Measurements from ENCODE around the gene TPD52L2.

Gene TPD52L2

DNA sequence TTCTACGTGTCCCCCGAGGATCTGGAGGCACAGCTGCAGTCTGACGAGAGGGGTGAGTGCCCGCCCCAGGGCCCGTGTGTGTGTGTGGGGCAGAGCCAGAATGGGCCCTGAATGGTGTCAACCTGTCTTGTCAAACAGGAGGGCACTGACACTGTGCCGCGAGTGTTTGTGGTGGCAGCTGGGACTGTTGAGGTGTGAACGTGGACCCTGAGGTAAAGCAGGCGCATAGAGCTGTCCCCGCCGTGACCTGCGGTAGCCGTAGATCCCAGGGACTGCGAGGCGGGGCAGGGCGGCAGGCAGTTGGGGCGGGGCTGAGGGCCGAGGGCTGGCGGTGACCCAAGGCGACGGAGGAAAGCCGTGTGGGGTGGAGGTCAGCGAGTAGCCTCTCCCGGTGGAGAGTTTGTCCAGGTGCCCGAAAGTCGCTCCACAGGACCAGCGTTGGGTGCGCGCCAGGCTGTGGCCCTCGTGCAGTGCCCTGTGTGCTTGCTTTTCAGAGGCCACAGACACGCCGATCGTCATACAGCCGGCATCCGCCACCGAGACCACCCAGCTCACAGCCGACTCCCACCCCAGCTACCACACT is 66.0 kb downstream of the TPD52L2 start:
- no peak for DNase-seq (ENCODE audit: extremely low read depth in 1 of 2, low read depth in 1 of 2)

DNA sequence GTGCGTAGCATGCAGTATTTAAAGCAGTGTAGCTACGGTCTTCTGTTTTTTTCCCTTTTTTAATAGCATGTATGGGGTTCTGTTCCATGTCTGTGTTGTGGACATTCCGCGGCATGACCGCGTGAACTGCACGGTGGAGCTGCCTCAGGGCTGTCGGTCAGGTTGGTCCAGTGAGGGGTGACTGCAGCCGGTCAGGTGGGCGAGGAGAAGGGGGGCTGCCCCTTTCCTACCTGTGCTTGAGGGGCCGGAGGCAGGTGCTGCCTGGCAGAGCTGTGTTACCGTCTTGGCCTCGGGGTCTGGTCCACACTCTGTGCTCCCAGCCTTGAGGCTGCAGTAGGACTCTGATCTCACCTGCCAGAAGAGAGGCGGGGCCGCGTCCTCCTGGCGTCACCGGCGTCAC is 66.7 kb downstream of the TPD52L2 start:
- no peak for DNase-seq (ENCODE audit: extremely low read depth in 1 of 2, low read depth in 1 of 2)

DNA sequence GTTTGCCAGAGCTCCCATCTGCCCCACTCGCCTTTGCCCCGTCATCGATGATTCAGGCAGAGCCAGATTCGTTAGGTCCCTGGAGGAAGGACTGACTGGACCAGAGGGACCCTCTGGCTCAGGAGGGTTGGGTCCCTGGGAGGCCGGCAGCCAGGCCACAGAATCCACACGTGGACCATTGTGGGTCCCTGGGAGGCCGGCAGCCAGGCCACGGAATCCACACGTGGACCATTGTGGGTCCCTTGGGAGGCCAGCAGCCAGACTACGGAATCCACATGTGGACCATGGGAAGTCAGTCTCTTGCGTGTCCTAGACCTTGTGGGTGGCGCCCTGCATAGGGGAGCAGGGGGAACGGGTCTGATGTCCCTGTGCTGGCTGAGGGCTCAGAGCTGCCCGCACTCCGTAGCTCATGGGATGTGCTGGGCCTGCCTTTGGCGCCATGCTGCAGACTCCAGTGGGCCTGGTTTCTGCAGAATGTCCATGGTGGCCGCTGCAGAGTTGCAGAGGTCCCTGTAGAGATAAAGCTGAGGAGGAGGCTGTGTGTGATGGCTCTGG is 67.6 kb downstream of the TPD52L2 start:
- DNase-seq (ENCODE audit: extremely low read depth in 1 of 2, low read depth in 1 of 2) = no peak

DNA sequence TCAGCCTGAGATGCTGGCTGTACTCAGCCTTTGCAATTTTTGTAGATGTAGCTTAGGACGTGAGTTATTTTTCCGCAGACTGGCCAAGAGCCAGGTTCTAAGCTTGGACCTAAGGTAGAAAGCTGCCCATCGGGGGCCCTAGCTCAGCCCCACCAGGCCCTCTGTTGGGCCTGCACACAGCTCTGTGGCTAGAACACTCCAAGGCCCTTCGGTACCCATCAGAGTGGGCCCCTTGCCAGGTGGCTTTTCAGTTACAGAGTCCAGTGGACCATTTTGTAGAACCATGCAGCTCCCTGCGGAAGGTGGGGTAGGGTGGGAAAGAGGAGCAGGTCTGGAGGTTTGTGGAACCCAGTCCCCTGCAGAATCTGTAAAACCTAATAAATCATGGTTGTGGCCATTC is 68.6 kb downstream of the TPD52L2 start:
- DNase-seq (ENCODE audit: extremely low read depth in 1 of 2, low read depth in 1 of 2) = no peak

DNA sequence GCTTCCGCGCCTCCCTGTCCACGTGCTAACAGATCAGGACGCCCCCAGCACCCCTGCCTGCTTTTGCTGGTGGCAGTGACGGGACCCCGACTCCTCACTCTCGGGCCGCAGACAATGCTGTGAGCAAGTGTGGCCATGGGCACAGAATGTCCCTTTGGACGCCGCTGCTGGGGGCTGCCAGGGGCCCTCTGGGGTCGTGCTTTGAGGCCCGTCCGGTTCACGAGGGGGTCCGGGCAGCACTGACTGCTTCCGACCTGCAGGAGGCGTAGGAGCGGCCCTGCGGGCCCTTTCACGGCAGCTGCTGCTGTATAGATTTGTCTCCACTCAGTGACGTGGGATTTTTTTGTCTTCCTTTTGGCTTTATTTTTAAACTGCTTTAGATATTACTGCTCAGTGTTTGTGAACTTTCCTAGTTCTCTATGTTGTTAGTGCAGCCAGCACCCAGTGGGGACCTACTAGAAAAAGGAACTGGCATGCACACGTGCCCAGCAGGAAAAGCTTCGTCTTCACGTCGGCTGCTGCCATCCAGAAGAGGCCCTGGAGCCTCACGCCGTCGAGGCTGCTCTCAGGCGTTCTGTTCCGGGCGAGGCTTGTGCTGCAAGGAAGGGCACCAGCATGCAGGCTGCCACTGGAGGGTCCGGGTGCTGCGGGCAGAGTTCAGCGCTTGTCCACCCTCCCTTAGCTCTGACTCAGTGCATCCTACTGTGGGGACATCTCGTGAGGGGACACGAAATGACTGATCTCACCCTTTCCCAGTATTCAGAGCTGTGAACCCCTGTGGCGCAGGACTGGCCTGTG is 69.4 kb downstream of the TPD52L2 start:
- no peak for DNase-seq (ENCODE audit: extremely low read depth in 1 of 2, low read depth in 1 of 2)

DNA sequence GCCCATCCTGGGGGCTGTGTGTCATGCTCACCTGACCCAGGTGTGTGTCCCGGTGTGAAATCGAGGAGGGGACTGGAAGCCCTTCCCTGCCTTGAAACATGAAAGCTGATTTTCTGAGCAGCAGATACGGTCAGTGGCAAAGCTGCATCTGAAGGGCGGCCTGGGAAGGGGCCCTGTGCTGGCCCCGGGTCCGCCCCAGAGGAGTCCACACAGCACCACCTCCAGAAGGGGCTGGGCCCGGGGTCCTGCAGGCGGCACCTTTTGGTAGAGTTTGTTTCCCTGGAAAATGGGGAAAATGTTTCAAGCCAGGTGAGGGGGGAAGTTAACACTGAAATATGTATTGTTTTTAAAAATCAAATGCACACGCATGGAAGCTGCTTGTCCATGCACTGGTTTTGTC is 70.4 kb downstream of the TPD52L2 start:
- no peak for DNase-seq (ENCODE audit: extremely low read depth in 1 of 2, low read depth in 1 of 2)

DNA sequence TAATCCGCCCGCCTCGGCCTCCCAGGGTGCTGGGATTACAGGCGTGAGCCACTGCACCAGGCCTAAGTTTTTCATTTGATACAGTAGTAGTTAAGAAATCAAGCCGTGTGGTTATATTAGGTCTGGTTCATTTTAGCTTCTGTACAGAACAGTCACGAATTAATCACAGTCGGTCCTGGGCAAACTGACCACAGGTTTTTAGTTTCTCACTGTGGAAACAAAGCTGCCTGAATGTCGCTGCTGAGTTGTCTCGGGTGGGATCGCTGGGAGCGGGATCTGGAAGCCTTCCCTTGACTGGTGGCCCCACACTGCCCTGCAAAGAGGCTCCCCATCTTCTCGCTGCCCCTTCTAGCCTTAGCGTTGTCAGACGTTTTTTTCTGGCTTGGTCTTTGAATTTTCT is 72.5 kb downstream of the TPD52L2 start:
- no peak for DNase-seq (ENCODE audit: extremely low read depth in 1 of 2, low read depth in 1 of 2)

DNA sequence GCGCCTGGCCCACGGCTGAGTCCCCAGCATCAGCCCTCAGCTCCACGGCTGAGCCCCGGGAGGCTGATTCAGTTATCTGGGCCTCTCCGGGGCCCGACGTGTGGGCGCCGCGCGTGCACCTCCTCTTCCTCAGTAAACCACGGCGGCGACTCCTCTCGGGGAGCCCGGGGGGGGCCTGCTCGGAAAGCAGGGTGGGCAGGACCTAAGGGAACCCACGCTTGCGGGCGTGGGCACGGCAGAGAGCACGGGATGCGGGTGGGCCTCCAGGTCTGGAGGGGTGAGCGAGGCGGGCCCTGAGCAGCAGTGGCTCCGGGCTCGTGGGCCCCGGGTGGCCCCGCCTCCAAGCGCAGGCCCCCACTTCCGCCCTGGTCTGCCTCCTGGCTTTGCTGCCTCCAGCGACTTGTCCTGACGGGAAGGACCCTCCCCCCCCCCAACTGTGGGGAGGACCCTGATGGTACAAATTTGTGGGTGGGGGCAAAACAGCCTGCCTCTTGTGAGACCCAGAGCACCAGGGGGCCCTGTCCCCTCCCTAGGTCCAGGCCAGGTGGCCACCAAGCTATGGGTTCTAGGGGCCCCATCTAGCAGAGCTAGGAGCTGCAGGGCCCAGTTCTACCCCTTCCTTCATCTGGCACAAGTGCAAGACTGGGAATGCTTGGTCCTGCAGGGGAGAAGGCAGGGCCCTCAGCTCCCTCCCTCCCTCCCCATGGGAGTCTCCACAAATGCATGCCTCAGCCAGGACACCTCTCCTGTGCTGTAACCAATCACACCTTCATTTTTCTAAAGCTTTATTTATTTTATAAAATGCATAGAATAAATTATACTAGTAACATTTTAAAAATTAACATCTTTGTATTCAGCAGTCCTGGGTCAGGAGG is 74.2 kb downstream of the TPD52L2 start:
- no peak for DNase-seq (ENCODE audit: extremely low read depth in 1 of 2, low read depth in 1 of 2)

DNA sequence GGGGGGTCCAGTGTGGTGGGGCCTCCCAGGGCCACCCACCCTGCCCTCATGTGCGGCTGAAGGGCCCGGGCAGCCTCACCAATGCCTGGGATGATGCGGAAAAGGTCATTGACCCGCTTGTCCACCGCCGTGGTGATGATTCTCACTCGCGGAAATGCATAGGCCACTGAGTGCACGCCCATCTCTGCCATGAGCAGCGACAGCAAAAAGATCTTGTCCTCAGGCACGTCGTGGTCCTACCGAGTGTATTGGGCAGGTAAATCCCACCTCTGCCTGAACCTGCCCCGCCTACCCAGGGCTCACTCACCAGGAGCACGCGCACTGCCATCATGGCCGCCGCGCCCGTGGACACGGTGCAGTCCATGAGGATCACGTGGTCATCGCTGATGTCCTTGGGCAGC is 75.0 kb downstream of the TPD52L2 start:
- DNase-seq (ENCODE audit: extremely low read depth in 1 of 2, low read depth in 1 of 2) = no peak

DNA sequence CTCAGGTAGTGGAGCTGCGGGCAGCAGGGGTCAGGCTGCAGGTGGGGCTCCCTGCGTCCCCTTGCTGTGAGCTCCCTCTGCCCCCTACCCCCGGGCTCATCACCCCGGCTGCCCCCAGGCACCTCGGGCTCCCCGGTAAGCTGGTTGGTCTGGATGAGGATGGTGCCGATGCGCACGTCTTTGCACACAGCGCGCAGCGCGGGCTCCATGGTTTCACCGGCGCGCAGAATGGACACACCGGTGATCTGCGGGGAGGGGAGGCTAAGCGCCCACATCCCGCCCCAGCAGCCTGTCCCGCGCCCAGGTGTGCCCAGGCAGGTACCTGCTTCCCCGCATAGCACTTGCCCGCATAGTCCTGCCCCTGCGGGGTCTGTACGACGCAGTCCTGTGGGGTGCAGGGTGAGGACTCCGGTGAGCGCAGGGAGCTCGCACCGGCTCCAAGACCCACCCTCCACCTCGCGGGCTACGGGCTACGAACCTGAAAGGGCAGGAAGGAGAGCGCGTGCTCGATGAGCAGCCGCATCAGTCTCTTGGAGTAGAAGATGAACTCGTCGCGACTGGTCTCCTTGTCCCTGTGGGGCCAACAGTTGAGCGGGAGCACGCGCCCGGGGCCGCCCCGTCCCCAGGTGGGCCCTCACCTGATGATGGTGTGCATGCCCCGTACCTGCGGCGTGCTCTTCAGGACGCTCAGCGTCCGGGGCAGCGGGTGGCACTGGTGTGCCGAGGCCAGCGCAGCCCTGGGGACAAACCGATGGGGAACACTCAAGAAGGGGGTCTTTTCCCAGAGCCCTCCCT is 75.6 kb downstream of the TPD52L2 start:
- DNase-seq (ENCODE audit: extremely low read depth in 1 of 2, low read depth in 1 of 2) = no peak

Measured in activated CD8-positive, alpha-beta memory T cell treated with anti-CD3 and anti-CD28 coated beads for 1 hour (primary cell).